ENCODE results near the gene SLC6A18.

Gene SLC6A18

GRCh38 chr5:1183424-1184162, 41.6 kb upstream of the SLC6A18 start:
- TF ChIP-seq LEF1 (IDR thresholded peaks at IDR 0.05; ENCODE audit: borderline replicate concordance): no peak
- no peak for TF ChIP-seq NFRKB (IDR thresholded peaks at IDR 0.05)
- no peak for TF ChIP-seq SP1 (IDR thresholded peaks at IDR 0.05)
- TF ChIP-seq L3MBTL2 (conservative IDR thresholded peaks at IDR 0.05): no peak
- TF ChIP-seq ELF4 (IDR thresholded peaks at IDR 0.05): no peak
- no peak for TF ChIP-seq ARNT (IDR thresholded peaks at IDR 0.05)
- TF ChIP-seq BHLHE40 (IDR thresholded peaks at IDR 0.05; ENCODE audit: borderline replicate concordance): no peak
- TF ChIP-seq HDGF (IDR thresholded peaks at IDR 0.05; ENCODE audit: borderline replicate concordance): no peak
- no peak for TF ChIP-seq FOXA1 (IDR thresholded peaks at IDR 0.05)
- TF ChIP-seq CTBP1 (IDR thresholded peaks at IDR 0.05; ENCODE audit: borderline replicate concordance): no peak
- no peak for TF ChIP-seq TARDBP (IDR thresholded peaks at IDR 0.05)
- TF ChIP-seq FOXM1 (IDR thresholded peaks at IDR 0.05; ENCODE audit: borderline replicate concordance): no peak
- no peak for TF ChIP-seq ZNF384 (IDR thresholded peaks at IDR 0.05)
- TF ChIP-seq PKNOX1 (IDR thresholded peaks at IDR 0.05): no peak
- no peak for TF ChIP-seq FOXK2 (IDR thresholded peaks at IDR 0.05)
- TF ChIP-seq SUZ12 (IDR thresholded peaks at IDR 0.05): no peak
- CTCF ChIA-PET: interaction anchor here (0.7 kb wide), 2 partner anchors 9 to 10 kb away, joined by 3 read pairs; no protein-coding TSS in a partner anchor
- no peak for DNase-seq (ENCODE audit: extremely low spot score)
- POLR2A ChIA-PET: no interaction called here

GRCh38 chr5:1184163-1184470, 41.1 kb upstream of the SLC6A18 start:
- TF ChIP-seq PKNOX1 (IDR thresholded peaks at IDR 0.05) (no peak), FOXM1 (IDR thresholded peaks at IDR 0.05; ENCODE audit: borderline replicate concordance) (no peak), FOXK2 (IDR thresholded peaks at IDR 0.05) (no peak), L3MBTL2 (conservative IDR thresholded peaks at IDR 0.05) (no peak), TARDBP (IDR thresholded peaks at IDR 0.05) (no peak), ZNF384 (IDR thresholded peaks at IDR 0.05) (no peak), BHLHE40 (IDR thresholded peaks at IDR 0.05; ENCODE audit: borderline replicate concordance) (no peak), SUZ12 (IDR thresholded peaks at IDR 0.05) (no peak), ARNT (IDR thresholded peaks at IDR 0.05) (no peak)
- ChIA-PET CTCF (interaction anchor here (0.7 kb wide), 2 partner anchors 10 to 74 kb away, joined by 3 read pairs; no protein-coding TSS in a partner anchor), POLR2A (no interaction called here)
- no peak for DNase-seq (ENCODE audit: extremely low spot score)

DNA sequence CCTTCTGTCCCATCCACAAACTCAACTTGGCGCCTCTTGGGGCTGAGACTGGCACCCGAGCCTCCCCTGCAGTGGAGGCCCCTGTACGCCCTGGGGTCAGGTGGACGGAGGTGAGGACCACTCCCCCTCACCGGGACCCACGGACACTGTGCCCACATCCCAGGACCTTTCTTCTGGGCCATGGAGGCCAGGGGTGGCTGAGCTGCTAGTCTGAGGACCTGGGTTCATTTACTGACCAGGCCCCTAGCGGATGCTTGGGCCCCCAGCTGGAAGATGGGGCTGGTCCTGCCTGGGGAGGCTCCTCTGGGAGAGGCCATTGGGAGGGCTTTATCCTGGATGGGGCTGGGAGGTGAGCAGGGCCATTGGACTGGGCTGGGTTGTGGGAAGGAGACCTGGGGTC, 40.7 kb upstream of the SLC6A18 start:
- ChIA-PET CTCF (interaction anchor here (0.7 kb wide), 1 partner anchor 74 kb away, joined by 3 read pairs; no protein-coding TSS in a partner anchor), POLR2A (no interaction called here)
- no peak for TF ChIP-seq LEF1 (IDR thresholded peaks at IDR 0.05; ENCODE audit: borderline replicate concordance)
- no peak for TF ChIP-seq SP1 (IDR thresholded peaks at IDR 0.05)
- TF ChIP-seq CTBP1 (IDR thresholded peaks at IDR 0.05; ENCODE audit: borderline replicate concordance): no peak
- TF ChIP-seq BHLHE40 (IDR thresholded peaks at IDR 0.05; ENCODE audit: borderline replicate concordance): no peak
- no peak for TF ChIP-seq ELF4 (IDR thresholded peaks at IDR 0.05)
- no peak for TF ChIP-seq HDGF (IDR thresholded peaks at IDR 0.05; ENCODE audit: borderline replicate concordance)
- no peak for TF ChIP-seq FOXA1 (IDR thresholded peaks at IDR 0.05)
- TF ChIP-seq L3MBTL2 (conservative IDR thresholded peaks at IDR 0.05): no peak
- TF ChIP-seq TARDBP (IDR thresholded peaks at IDR 0.05): no peak
- TF ChIP-seq ZNF384 (IDR thresholded peaks at IDR 0.05): no peak
- TF ChIP-seq FOXK2 (IDR thresholded peaks at IDR 0.05): no peak
- TF ChIP-seq ARNT (IDR thresholded peaks at IDR 0.05): no peak
- TF ChIP-seq SUZ12 (IDR thresholded peaks at IDR 0.05): no peak
- TF ChIP-seq NFRKB (IDR thresholded peaks at IDR 0.05): no peak
- no peak for DNase-seq (ENCODE audit: extremely low spot score)

DNA sequence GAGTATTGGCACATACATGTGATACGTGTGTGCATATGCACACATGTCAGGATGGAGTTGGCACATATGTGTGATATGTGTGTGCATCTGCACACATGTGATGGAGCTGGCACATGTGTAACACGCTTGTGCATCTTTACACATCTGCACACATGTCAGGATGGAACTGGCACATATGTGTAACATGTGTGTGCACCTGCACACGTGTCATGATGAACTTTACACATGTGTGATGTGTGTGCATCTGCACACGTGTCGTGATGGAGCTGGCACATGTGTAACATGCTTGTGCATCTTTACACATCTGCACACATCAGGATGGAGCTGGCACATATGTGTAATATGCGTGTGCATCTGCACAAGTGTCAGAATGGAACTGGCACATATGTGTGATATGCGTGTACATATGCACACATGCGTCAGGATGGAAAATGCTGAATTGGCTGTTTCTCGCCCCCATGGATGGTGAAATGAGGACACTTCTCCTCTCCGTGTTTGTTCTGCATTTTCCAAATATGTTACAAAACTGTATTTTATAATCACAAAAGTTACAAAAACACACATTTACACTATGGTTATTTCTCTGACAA, 40.0 kb upstream of the SLC6A18 start:
- CTCF ChIA-PET: no interaction called here
- POLR2A ChIA-PET: no interaction called here
- DNase-seq (ENCODE audit: extremely low spot score): no peak

More for the DNA sequence above, 40.0 kb upstream of the SLC6A18 start:
- TF ChIP-seq ZNF384 (IDR thresholded peaks at IDR 0.05): no peak
- no peak for TF ChIP-seq FOXA1 (IDR thresholded peaks at IDR 0.05)
- TF ChIP-seq HDGF (IDR thresholded peaks at IDR 0.05; ENCODE audit: borderline replicate concordance): no peak
- TF ChIP-seq ARNT (IDR thresholded peaks at IDR 0.05): no peak
- no peak for TF ChIP-seq NFRKB (IDR thresholded peaks at IDR 0.05)
- no peak for TF ChIP-seq PKNOX1 (IDR thresholded peaks at IDR 0.05)
- TF ChIP-seq FOXK2 (IDR thresholded peaks at IDR 0.05): no peak
- no peak for TF ChIP-seq SUZ12 (IDR thresholded peaks at IDR 0.05)
- no peak for TF ChIP-seq ELF4 (IDR thresholded peaks at IDR 0.05)
- TF ChIP-seq LEF1 (IDR thresholded peaks at IDR 0.05; ENCODE audit: borderline replicate concordance): no peak
- TF ChIP-seq L3MBTL2 (conservative IDR thresholded peaks at IDR 0.05): no peak
- no peak for TF ChIP-seq FOXM1 (IDR thresholded peaks at IDR 0.05; ENCODE audit: borderline replicate concordance)
- no peak for TF ChIP-seq CTBP1 (IDR thresholded peaks at IDR 0.05; ENCODE audit: borderline replicate concordance)
- TF ChIP-seq SP1 (IDR thresholded peaks at IDR 0.05): no peak
